ENCODE data around the gene CIP2A.

CIP2A gene

GRCh38 chr3:108516881-108517280 is 72.4 kb downstream of the CIP2A start:
- Histone ChIP-seq H2AFZ (ENCODE audit: low read depth, low read length) (no peak overlapping the region), H3K27ac (ENCODE audit: low read length, poor library complexity, severe bottlenecking) (no peak overlapping the region), H3K23ac (ENCODE audit: low read length in 2 of 2) (no peak overlapping the region), H4K91ac (ENCODE audit: low read length) (no peak overlapping the region), H4K8ac (ENCODE audit: low read length) (no peak overlapping the region), H3K27me3 (ENCODE audit: control insufficient read depth in 1 of 2, insufficient read depth in 1 of 2, low read length in 2 of 2) (no peaks in the 10 kb centered on the region), H3K9ac (ENCODE audit: low read length) (no peak overlapping the region), H2BK12ac (ENCODE audit: low read length in 2 of 2) (no peak overlapping the region), H3K4me1 (ENCODE audit: control insufficient read depth, insufficient read depth, low read depth, low read length) (no peaks in the 10 kb centered on the region), H3K79me1 (replicated peaks; ENCODE audit: low read length, poor library complexity, severe bottlenecking) (no peaks in the 10 kb centered on the region), H3K14ac (ENCODE audit: low read length in 2 of 2) (no peak overlapping the region), H3K4me2 (ENCODE audit: low read length, poor library complexity, severe bottlenecking) (no peak overlapping the region), H3K4me3 (ENCODE audit: insufficient read depth in 1 of 2, low read depth in 1 of 2, low read length in 2 of 2) (no peak overlapping the region), H2BK15ac (ENCODE audit: low read depth, poor library complexity, severe bottlenecking) (no peak overlapping the region), H2AK5ac (ENCODE audit: low read length, severe bottlenecking) (no peak overlapping the region), H3K18ac (ENCODE audit: low read depth in 1 of 2, low read length in 2 of 2) (no peak overlapping the region), H3K4ac (ENCODE audit: low read depth in 1 of 2, low read length in 2 of 2) (no peak overlapping the region), H3K9me3 (ENCODE audit: control insufficient read depth, low read length) (no peaks in the 10 kb centered on the region), H2BK5ac (ENCODE audit: low read depth, low read length, poor library complexity, severe bottlenecking) (no peak overlapping the region), H2BK120ac (ENCODE audit: low read depth, low read length) (no peak overlapping the region), H3K36me3 (ENCODE audit: control insufficient read depth in 1 of 2, insufficient read depth in 2 of 2, low read depth in 1 of 2, low read length in 2 of 2) (no peaks in the 10 kb centered on the region)
- DNase-seq: no peak
- 82% methylated on average over 2 of the region's 2 CpGs for WGBS

GRCh38 chr3:108513961-108514360 is 75.3 kb downstream of the CIP2A start:
- Histone ChIP-seq H3K27ac (ENCODE audit: low read length, poor library complexity, severe bottlenecking) (no peak overlapping the region), H2AFZ (ENCODE audit: low read depth, low read length) (no peak overlapping the region), H2BK12ac (ENCODE audit: low read length in 2 of 2) (no peak overlapping the region), H4K8ac (ENCODE audit: low read length) (no peak overlapping the region), H3K9ac (ENCODE audit: low read length) (no peak overlapping the region), H3K18ac (ENCODE audit: low read depth in 1 of 2, low read length in 2 of 2) (no peak overlapping the region), H3K4me1 (ENCODE audit: control insufficient read depth, insufficient read depth, low read depth, low read length) (no peaks in the 10 kb centered on the region), H3K4me3 (ENCODE audit: insufficient read depth in 1 of 2, low read depth in 1 of 2, low read length in 2 of 2) (no peak overlapping the region), H3K79me1 (replicated peaks; ENCODE audit: low read length, poor library complexity, severe bottlenecking) (no peaks in the 10 kb centered on the region), H4K91ac (ENCODE audit: low read length) (no peak overlapping the region), H3K14ac (ENCODE audit: low read length in 2 of 2) (no peak overlapping the region), H3K4ac (ENCODE audit: low read depth in 1 of 2, low read length in 2 of 2) (no peak overlapping the region), H3K9me3 (ENCODE audit: control insufficient read depth, low read length) (no peaks in the 10 kb centered on the region), H3K23ac (ENCODE audit: low read length in 2 of 2) (no peak overlapping the region), H3K36me3 (ENCODE audit: control insufficient read depth in 1 of 2, insufficient read depth in 2 of 2, low read depth in 1 of 2, low read length in 2 of 2) (no peaks in the 10 kb centered on the region), H2AK5ac (ENCODE audit: low read length, severe bottlenecking) (no peak overlapping the region), H3K4me2 (ENCODE audit: low read length, poor library complexity, severe bottlenecking) (no peak overlapping the region), H2BK15ac (ENCODE audit: low read depth, poor library complexity, severe bottlenecking) (no peak overlapping the region), H3K27me3 (ENCODE audit: control insufficient read depth in 1 of 2, insufficient read depth in 1 of 2, low read length in 2 of 2) (no peaks in the 10 kb centered on the region), H2BK120ac (ENCODE audit: low read depth, low read length) (no peak overlapping the region), H2BK5ac (ENCODE audit: low read depth, low read length, poor library complexity, severe bottlenecking) (no peak overlapping the region)
- DNase-seq: no peak
- 90% methylated on average over 3 of the region's 3 CpGs for WGBS

- H3K4me1 ChIP-seq (ENCODE audit: control insufficient read depth, insufficient read depth, low read depth, low read length): no peaks in the 10 kb centered on the region
- no peak overlapping the region for H2AFZ ChIP-seq (ENCODE audit: low read depth, low read length)
- H3K23ac ChIP-seq (ENCODE audit: low read length in 2 of 2): no peak overlapping the region
- no peak overlapping the region for H4K8ac ChIP-seq (ENCODE audit: low read length)
- no peak overlapping the region for H2BK15ac ChIP-seq (ENCODE audit: low read depth, poor library complexity, severe bottlenecking)
- H3K4me2 ChIP-seq (ENCODE audit: low read length, poor library complexity, severe bottlenecking): no peak overlapping the region
- no peak overlapping the region for H3K9ac ChIP-seq (ENCODE audit: low read length)
- H2AK5ac ChIP-seq (ENCODE audit: low read length, severe bottlenecking): no peak overlapping the region
- WGBS: 94% methylated on average over 2 of the region's 2 CpGs
- H3K27ac ChIP-seq (ENCODE audit: low read length, poor library complexity, severe bottlenecking): no peak overlapping the region
- H2BK5ac ChIP-seq (ENCODE audit: low read depth, low read length, poor library complexity, severe bottlenecking): no peak overlapping the region
- no peak overlapping the region for H3K18ac ChIP-seq (ENCODE audit: low read depth in 1 of 2, low read length in 2 of 2)
- no peak overlapping the region for H2BK12ac ChIP-seq (ENCODE audit: low read length in 2 of 2)
- H2BK120ac ChIP-seq (ENCODE audit: low read depth, low read length): no peak overlapping the region
- no peak for DNase-seq
- no peak overlapping the region for H4K91ac ChIP-seq (ENCODE audit: low read length)
- no peaks in the 10 kb centered on the region for H3K9me3 ChIP-seq (ENCODE audit: control insufficient read depth, low read length)
- H3K14ac ChIP-seq (ENCODE audit: low read length in 2 of 2): no peak overlapping the region
- H3K4me3 ChIP-seq (ENCODE audit: insufficient read depth in 1 of 2, low read depth in 1 of 2, low read length in 2 of 2): no peak overlapping the region
- no peaks in the 10 kb centered on the region for H3K27me3 ChIP-seq (ENCODE audit: control insufficient read depth in 1 of 2, insufficient read depth in 1 of 2, low read length in 2 of 2)
- H3K79me1 ChIP-seq (replicated peaks; ENCODE audit: low read length, poor library complexity, severe bottlenecking): no peaks in the 10 kb centered on the region
- H3K36me3 ChIP-seq (ENCODE audit: control insufficient read depth in 1 of 2, insufficient read depth in 2 of 2, low read depth in 1 of 2, low read length in 2 of 2): no peaks in the 10 kb centered on the region
- no peak overlapping the region for H3K4ac ChIP-seq (ENCODE audit: low read depth in 1 of 2, low read length in 2 of 2)
These were observed 76.6 kb downstream of the CIP2A start for GRCh38 chr3:108512671-108513070.

DNA sequence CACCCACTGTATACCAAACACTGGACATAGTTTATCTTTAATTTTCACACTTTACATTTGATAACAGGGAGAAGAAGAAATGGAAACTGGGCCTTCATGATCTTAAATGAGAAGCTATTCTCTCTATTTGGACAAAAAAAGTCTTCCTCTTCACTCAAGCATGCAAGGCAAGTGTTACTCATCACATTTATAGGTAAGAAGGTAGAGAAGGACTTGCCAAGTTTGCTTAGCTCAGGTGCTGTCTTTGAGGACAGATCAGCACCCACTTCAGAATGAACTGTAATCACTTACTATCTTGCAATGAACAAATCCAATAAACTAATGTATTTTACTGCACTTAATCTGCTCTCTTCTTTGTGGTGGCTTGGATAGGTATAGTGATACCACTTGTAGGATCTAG is 77.7 kb downstream of the CIP2A start:
- Histone ChIP-seq H3K23ac (ENCODE audit: low read length in 2 of 2) (no peak overlapping the region), H3K27me3 (ENCODE audit: control insufficient read depth in 1 of 2, insufficient read depth in 1 of 2, low read length in 2 of 2) (no peaks in the 10 kb centered on the region), H2BK5ac (ENCODE audit: low read depth, low read length, poor library complexity, severe bottlenecking) (no peak overlapping the region), H2BK12ac (ENCODE audit: low read length in 2 of 2) (no peak overlapping the region), H3K9ac (ENCODE audit: low read length) (no peak overlapping the region), H3K14ac (ENCODE audit: low read length in 2 of 2) (no peak overlapping the region), H3K18ac (ENCODE audit: low read depth in 1 of 2, low read length in 2 of 2) (no peak overlapping the region), H2BK120ac (ENCODE audit: low read depth, low read length) (no peak overlapping the region), H3K4me2 (ENCODE audit: low read length, poor library complexity, severe bottlenecking) (no peak overlapping the region), H3K9me3 (ENCODE audit: control insufficient read depth, low read length) (no peaks in the 10 kb centered on the region), H3K4me3 (ENCODE audit: insufficient read depth in 1 of 2, low read depth in 1 of 2, low read length in 2 of 2) (no peak overlapping the region), H3K36me3 (ENCODE audit: control insufficient read depth in 1 of 2, insufficient read depth in 2 of 2, low read depth in 1 of 2, low read length in 2 of 2) (no peaks in the 10 kb centered on the region), H3K79me1 (replicated peaks; ENCODE audit: low read length, poor library complexity, severe bottlenecking) (no peaks in the 10 kb centered on the region), H4K91ac (ENCODE audit: low read length) (no peak overlapping the region), H3K27ac (ENCODE audit: low read length, poor library complexity, severe bottlenecking) (no peak overlapping the region), H3K4ac (ENCODE audit: low read depth in 1 of 2, low read length in 2 of 2) (no peak overlapping the region), H3K4me1 (ENCODE audit: control insufficient read depth, insufficient read depth, low read depth, low read length) (no peaks in the 10 kb centered on the region), H2BK15ac (ENCODE audit: low read depth, poor library complexity, severe bottlenecking) (no peak overlapping the region), H2AK5ac (ENCODE audit: low read length, severe bottlenecking) (no peak overlapping the region), H4K8ac (ENCODE audit: low read length) (no peak overlapping the region), H2AFZ (ENCODE audit: low read depth, low read length) (no peak overlapping the region)
- no peak for DNase-seq

All from mesenchymal stem cell (in vitro differentiated cells and primary cell).